HG03439 (cell line): ENCODE measurements around the gene SLC16A6.
"Not testable (repeated sequence)": the region's sequence is repeated elsewhere in the genome, so short reads cannot be mapped to it uniquely, and the experiment has no call there.

Experiments used
- ATAC-seq: cut with Tn5 transposase; IDR thresholded peaks from one replicate; pipeline ENCODE4 v1.9.1; 2021; ENCODE audit warnings: mild to moderate bottlenecking, moderate library complexity; ENCODE audit not compliant: unreplicated experiment

SLC16A6 gene

DNA sequence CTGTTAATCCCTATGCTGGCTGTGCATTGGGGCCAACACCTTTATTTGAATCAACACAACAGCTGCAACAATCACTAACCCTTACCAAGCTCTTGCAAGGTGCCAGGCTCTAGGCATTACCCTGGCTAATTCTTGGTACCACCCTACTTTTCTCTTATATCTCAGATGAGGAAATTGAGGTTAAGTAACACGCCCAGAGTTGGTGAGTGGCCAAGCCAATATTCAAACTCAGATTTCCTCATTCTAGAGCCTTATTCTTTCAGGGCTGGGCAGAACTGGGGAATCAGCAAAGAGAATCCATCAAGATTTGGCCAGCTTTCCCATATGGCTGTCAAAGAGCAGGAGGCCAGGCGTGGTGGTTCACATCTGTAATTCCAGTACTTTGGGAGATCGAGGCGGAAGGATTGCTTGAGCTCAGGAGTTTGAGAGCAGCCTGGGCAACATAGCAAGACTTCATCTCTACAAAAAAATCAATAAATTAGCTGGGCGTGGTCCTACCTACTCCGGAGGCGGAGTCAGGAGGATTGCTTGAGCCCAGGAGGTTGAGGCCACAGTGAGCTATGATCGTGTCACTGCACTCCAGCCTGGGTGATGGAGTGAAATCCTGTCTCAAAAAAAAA lies 24.1 kb upstream of the SLC16A6 start:
- ATAC-seq, result no peak

DNA sequence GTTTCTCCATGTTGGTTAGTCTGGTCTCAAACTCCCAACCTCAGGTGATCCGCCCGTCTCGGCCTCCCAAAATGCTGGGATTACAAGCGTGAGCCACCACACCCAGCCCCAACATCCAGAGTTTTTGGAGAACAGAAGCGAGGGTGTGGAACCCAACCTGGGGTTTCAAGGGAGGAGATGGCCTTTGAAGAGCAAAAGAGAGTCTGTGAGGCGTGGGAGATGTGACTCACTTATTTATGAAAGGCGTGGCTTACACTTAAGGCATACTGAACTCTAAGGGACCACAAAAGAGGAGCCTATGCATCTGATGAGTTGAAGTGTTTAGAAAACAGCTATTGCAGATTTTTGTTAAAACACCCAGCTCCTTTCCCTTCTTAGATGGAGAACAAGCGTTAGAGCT lies 19.2 kb upstream of the SLC16A6 start:
- ATAC-seq, result no peak

DNA sequence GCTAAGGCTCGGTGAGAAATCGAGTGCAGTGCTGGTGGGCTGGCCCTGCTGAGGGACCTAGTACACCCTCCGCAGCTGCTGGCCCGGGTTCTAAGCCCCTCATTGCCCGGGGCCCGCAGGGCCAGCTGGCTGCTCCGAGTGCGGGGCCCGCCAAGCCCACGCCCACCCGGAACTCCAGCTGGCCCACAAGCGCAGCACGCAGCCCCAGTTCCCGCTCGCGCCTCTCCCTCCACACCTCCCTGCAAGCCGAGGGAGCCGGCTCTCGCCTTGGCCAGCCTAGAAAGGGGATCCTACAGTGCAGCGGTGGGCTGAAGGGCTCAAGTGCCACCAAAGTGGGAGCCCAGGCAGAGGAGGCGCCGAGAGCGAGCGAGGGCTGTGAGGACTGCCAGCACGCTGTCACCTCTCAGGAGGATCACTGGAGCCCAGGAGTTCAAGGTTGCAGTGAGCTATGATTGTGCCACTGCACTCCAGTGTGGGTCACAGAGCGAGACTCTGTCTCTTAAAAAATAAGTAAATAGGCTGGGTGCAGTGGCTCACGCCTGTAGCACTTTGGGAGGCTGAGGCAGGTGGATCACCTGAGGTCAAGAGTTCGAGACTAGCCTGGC lies 18.2 kb upstream of the SLC16A6 start:
- not testable (repeated sequence) for ATAC-seq

DNA sequence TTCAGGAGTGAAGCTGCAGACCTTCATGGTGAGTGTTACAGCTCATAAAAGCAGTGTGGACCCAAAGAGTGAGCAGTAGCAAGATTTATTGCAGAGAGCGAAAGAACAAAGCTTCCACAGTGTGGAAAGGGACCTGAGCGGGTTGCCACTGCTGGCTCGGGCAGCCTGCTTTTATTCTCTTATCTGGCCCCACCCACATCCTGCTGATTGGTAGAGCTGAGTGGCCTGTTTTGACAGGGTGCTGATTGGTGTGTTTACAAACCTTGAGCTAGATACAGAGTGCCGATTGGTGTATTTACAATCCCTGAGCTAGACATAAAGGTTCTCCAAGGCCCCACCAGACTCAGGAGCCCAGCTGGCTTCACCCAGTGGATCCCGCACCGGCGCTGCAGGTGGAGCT lies 17.6 kb upstream of the SLC16A6 start:
- not testable (repeated sequence) for ATAC-seq

DNA sequence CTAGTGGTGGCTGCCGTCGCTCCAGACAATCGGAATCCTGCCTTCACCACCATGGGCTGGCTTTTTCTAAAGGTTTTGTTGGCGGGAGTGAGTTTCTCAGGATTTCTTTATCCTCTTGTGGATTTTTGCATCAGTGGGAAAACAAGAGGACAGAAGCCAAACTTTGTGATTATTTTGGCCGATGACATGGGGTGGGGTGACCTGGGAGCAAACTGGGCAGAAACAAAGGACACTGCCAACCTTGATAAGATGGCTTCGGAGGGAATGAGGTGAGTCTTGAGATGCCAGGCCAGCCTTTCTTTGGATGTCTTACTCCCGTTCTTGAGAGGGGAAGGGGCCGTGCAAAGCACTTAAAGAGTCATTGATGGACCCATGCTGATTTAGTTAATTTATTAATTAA lies 16.5 kb upstream of the SLC16A6 start:
- no peak for ATAC-seq

DNA sequence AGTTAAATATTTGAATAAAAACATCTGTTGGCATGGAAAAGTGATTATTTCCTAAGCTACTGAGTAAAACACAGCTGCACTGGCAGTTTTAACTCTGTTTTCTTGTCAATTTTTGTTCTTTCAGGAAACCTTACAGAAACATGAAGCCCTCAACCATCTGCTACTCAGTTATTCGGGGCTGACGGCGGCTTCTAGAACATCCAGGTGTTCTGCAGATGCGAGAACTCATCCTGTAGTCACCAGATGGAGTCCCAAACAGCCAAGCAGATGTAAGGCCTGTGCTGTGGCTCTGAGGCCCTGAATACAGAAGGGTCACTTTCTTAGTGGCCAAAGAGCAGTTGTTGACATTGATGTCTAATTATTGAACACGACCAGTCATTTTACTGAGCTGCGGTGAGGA lies 15.9 kb upstream of the SLC16A6 start:
- no peak for ATAC-seq

DNA sequence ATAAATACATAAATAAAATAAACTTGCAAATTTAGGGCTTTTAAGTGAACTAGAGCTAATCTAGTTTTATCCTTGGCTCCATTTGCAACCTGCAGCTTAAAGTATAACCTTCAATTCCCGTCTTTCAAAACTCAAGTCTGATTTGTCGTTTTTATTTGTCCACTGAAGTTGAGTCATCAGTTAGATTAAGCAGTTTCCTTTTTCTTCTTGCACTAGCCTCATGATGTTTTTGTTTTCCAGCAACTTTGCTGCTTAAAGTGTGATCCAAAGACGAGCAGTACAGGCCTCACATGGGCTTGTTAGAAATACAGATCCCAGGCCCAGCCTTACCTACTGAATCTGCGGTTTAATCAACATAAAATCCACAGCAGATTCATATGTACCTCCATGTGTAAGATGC lies 14.2 kb upstream of the SLC16A6 start:
- no peak for ATAC-seq

DNA sequence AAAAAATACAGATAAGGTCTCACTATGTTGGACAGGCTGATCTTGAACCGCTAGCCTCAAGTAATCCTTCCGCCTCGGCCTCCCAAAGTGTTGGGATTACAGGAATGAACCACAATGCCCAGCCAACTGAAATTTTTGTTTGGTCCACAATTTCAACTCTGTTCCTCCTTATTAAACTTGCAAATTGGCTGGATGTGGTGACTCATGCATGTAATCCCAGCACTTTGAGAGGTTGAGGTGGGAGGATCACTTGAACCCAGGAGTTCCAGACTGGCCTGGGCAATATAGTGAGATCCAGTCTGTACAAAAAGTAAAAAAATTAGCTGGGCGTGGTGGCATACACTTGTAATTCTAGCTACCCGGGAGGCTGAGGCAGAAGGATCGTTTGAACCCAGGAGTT lies 13.8 kb upstream of the SLC16A6 start:
- no peak for ATAC-seq

DNA sequence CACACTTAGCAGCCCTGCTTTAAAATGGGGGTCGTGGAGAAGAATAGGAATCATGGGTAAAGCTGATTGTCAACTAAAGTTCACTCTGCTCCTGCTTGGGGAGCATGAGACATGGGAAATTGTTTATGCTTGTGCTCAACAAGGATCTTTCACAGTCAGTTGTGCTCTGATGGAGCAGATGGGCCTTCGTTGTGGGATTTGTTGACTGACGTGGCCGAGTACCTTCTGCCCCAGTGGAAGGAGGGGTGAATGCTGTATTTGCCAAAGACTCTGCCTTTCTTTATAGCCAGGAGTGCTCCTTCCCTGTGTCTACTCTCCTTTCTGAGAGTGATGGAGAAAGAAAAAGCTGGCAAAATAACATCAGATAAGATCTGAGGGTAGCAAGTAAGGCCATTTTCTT lies 11.7 kb upstream of the SLC16A6 start:
- ATAC-seq, result no peak

DNA sequence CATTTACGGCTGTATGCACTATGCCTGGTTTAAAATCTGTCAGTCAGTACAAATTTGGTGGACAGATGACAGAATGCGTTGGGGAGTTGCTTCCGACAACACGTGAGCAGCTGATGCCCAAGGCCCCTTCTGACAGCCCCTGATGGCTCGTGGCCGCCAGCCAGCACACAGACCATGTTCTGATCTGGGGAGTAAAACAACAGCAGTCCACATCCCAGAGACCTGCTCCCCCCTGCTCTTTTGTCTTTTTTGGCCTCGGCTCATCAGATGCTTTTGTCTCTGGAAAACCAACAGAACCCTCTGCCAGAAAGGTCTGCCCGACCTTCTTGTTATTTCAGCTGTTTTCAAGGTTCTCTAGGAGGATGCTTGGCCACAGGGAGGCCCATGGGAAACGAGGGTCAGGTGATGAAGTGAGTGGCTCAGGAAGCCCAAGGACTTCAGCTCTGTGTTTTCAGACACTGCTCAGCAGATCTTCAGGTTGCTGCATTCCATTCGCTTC lies 11.2 kb upstream of the SLC16A6 start:
- no peak for ATAC-seq

DNA sequence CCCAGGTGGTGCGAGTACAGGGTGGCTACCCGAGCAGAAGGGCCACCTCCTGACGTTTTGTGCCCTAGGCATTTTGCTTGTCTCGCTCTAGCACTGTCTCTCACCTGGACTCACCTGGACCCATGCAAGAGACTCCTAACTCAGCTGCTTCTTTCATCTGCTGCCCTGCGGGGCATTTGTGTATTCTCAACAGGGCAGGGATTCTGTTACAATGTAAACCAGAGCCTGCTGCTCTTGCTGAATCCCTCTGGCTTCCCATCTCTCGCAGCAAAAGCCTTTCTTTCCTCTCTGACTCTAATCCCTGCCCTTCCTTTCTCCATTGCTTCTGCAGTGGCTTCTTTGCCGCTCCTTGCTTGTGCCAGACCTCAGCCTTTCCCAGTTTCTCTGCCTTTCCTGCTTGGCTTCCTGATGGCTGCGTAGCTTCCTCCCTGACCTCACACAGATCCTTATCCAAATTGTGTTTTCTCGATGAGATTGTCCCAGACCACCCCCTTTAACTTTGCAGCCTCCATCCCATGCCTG lies 10.6 kb upstream of the SLC16A6 start:
- no peak for ATAC-seq

DNA sequence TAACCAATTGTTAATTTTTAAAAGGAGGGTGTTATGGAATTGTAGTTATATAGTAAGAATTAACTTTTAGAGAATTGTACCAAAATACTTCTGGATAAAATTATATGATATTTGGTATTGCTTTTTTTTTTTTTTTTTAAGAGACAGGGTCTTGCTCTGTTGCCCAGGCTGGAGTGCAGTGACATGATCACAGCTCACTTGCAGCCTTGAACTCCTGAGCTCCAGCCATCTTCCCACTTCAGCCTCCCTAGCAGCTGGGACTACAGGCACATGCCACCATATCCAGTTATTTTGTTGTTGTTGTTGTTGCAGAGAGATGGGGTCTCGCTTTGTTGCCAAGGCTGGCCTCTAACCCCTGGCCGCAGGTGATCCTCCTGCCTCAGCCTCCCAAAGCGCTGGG lies 8.9 kb upstream of the SLC16A6 start:
- no peak for ATAC-seq

DNA sequence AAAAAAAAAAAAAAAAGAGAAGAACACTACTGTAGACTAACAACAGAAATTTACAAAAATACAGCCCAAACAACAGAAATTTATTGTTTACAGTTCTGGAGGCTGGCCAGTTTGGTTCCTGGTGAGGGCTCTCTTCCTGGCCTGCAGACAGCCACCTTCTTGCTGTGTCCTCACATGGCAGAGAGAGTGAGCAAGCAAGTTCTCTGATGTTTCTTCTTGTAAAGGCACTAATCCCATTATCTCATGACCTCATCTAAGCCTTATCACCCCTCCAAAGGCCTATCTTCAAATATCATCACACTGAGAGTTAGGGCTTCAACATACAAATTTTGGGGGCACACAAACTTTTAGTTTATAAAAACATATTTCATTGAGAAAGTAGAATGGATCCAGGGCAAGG lies 7.7 kb upstream of the SLC16A6 start:
- ATAC-seq, result no peak

DNA sequence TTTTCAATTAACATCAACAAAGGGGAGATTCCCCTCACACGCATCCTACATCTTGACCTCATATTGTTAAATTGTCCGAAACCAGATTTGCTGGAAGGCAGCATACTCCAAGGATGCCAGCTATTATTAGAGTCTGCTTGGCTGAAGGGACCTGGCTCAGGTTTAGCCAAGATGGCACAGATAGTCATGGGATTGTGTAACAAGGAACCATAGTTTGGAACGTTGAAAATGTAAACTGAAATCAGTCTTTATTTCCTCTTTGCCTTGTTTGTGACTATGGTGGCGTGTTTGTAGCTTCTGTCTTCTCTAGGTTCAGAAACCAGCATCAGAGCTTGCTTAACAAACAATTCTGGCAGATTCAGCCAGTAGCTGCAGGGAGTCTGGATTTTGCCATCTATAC lies 6.3 kb upstream of the SLC16A6 start:
- no peak for ATAC-seq

DNA sequence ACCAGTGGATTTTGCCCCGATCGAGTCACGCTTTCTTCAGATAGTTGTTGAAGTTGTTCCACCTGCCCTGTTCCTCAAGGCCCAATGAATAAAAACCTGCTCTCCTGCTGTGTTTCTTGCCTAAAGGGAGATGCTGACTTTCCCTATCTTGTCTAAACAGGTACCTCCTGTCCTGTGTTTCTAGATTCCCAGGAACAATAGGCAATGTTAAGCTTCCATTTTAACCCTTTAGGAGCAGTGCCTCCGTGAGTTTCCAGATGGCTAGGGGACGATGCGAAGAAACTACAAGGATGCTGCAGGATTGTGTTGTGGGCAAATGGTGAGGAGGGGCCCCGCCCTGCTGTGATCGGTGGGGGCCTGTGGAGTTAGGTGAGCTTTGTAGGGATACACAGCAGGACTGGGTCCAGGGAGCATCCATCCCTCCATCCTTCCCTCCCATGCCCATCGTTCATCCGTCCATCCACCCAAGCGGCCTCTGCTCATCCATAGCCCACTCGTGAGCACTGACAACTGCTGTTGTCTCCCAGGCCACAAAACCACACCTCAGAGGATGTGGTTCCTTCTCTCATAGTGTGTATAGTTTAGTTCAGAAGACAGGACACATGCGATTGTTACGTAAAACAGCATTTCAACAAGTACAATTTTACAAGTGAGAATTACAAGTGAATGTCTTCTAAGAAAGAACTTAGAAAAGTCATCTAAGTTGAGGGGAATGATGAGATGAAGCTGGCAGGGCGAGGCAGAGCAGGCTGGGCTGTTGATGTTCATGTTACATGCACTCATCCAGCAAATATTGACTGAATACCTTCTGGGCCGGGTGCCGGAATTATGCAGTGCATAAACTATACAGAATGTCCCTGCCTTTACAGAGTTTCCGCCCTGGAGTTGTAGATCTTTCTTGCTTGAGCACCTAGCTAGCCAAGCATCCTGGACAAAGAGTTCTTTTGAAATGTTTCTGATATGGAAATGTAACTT lies 5.6 kb upstream of the SLC16A6 start:
- ATAC-seq, result no peak

DNA sequence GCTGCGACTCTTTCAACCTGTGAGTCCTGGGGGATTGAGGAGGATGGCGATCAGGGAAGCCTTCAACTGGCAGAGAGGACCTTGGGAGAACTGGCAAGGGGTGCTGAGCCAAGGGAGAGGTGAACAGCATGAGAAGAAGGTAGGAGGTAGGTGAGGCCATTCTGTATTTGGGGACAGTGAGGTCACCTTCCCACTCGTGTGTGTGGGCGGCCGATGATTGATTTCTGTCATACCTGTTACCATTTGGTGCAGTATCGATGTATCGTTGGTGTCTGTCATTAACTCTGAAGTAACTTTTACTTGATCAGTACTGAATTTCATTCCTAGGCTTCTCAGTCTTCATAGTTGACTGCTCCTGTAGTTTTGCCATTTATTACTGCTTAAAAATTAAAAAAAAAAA lies 4.2 kb upstream of the SLC16A6 start:
- ATAC-seq, result no peak

DNA sequence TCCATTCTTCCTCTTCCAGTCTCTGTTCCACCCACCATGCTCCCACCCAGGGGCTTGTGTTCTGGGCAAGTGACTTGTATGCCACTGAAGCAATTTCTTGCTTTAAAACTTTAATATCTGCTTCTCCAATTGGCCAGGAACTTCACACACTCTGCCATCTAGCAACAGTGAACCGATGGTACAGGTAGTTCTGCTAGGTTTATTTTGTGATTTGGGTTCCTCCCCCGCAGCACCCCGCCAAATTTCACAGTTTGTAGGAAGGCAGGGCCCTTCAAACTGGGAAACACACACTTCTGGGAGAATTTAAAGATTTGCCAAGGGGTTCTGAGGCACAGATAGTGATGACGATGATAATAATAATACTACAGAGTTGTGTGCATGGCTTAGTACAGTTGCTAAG lies 3.7 kb upstream of the SLC16A6 start:
- ATAC-seq, result no peak

DNA sequence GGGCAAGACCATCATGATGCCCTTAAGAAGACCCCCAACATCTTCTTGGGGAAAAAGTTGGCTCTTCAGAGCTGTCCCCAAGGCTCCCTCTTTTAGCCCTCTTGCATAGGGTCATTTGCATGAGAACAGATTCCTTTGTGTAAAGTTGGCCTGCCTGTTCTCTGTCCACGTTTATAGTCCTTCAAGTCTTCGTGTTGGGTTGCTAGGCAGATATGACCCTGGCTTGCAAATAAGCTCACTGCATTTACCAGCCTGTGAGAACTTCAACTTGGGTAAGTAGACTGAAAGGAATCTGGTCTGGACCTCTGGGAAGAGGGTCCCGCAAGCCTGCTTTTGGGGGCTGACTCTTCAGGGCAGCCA lies 3.2 kb upstream of the SLC16A6 start:
- no peak for ATAC-seq

DNA sequence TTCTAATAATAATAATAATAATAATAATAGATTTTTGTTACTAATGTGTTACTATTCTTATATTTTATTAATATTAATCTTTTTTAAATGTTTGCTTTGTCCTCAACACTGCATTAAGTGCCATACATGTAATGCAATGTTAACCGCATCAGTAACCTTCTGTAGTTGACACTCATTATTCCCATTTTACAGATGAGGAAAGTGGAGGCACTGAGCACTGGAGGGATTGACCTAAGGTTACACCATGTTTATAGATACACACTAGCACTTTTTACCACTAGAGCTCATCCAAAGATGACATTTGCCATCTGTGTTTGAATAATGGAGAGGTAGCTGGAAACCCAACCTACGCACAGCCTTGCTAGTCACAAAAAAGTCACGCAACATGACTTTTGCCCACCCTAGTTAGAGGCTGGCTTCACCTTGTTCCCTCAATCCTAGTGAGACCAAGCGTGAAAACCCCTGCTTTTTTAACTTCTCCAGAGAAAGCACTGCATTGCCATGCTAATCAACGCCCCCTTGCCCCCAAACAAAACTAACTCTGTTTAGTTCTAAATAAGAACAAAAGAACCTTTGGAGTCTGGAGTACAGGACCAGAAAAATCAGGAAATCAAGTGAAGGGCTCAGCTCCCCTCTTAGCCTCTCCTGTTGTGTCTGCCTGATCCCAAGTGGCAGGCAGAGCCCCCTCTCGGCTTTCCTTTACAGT lies 2.7 kb upstream of the SLC16A6 start:
- ATAC-seq, result no peak

DNA sequence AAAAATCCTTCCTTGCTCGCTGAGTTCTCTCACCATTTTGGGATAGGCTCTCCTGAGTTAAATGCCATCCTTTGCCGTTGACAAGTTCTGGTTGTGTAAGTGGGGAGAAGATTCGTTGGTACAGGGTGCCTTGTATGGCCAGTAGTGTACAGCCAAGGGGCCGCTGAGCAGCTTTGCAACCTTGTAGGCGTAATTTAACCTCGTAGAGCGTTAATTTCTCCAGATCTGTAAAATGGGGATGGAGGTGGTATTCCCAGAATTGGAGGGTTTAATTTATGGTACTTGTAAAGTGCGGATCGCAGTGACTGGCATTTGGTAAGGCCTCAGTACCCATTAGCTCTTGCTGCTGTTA lies 1.7 kb upstream of the SLC16A6 start:
- ATAC-seq, result no peak
